NCI-H1105 treated with DMSO at 0.1 percent for 48 hours (cell line): Measurements from ENCODE around the gene ADSS2.
"Not testable (repeated sequence)": the region's sequence is repeated elsewhere in the genome, so short reads cannot be mapped to it uniquely, and the experiment has no call there.

Experiments
- DNase-seq: peaks from one replicate; lab custom pipeline; 2025; lab: John Stamatoyannopoulos, UW

ADSS2 gene

GRCh38 chr1:244365262-244365661, 86.4 kb downstream of the ADSS2 start:
- DNase-seq, result not testable (repeated sequence)

GRCh38 chr1:244362476-244362875, 89.2 kb downstream of the ADSS2 start:
- no peak for DNase-seq

GRCh38 chr1:244361764-244362473, 89.8 kb downstream of the ADSS2 start:
- no peak for DNase-seq
